ENCODE data around the gene GPR52. TPM values are rescaled to one million over a fixed set of nuclear protein-coding genes. Genes with fewer than 3 reads are reported as not detected.

Gene GPR52
- total RNA-seq, 2 donors from 2014 or later: 0.68 to 7.1 TPM

DNA sequence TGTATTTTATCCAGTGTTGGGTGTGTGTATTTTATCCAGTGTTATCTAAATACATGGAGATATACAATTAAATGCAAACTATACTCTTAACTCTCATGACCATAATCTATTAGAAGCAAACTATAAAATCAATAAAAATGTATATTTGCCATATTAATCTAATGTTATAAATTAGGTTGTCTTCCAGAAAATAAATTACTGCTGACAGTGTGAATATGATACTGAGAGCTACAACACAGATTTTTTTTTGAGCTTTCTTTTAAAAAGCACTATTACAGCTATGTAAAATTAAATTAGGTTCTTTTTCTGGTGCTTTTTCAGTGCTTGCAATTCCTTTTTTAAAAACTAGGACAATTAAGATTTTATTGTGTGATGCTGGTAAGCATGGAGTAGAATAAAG is 19.0 kb upstream of the GPR52 start:
- Histone ChIP-seq H3K4me3 (no peak overlapping the region), H3K36me3 (no peaks in the 10 kb centered on the region), H3K9me3 (no peaks in the 10 kb centered on the region), H3K27me3 (replicated peaks; ENCODE audit: insufficient read depth) (no peaks in the 10 kb centered on the region), H3K27ac (no peak overlapping the region), H3K4me1 (ENCODE audit: control insufficient read depth in 1 of 2, low read depth in 2 of 2) (no peaks in the 10 kb centered on the region)
- TF ChIP-seq, protein P1, sequence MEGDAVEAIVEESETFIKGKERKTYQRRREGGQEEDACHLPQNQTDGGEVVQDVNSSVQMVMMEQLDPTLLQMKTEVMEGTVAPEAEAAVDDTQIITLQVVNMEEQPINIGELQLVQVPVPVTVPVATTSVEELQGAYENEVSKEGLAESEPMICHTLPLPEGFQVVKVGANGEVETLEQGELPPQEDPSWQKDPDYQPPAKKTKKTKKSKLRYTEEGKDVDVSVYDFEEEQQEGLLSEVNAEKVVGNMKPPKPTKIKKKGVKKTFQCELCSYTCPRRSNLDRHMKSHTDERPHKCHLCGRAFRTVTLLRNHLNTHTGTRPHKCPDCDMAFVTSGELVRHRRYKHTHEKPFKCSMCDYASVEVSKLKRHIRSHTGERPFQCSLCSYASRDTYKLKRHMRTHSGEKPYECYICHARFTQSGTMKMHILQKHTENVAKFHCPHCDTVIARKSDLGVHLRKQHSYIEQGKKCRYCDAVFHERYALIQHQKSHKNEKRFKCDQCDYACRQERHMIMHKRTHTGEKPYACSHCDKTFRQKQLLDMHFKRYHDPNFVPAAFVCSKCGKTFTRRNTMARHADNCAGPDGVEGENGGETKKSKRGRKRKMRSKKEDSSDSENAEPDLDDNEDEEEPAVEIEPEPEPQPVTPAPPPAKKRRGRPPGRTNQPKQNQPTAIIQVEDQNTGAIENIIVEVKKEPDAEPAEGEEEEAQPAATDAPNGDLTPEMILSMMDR (IDR thresholded peaks at IDR 0.05): no peak
- no peak for DNase-seq (ENCODE audit: low spot score)
- ATAC-seq (ENCODE audit: insufficient number of reproducible peaks, low FRiP score, low read depth): no peak

DNA sequence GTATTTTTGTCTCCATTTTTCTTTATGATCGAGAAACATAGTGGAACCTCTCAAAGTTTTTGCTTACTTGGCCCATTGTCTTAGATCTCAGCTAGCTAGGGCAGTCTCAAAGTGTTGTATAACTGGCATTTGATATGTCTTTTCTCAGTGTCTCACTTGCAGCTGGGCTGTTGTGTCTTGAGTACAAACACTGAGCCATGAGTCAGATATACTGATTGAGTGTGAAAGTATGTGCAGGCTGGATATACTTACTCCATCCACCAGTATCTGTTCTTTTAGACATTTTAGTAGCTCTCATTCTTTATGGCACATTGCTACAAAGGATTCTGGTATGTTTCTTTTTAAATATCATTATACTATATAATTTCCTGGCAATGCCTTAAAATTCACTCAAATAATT is 14.3 kb upstream of the GPR52 start:
- no peak overlapping the region for H3K27ac ChIP-seq
- DNase-seq (ENCODE audit: low spot score) (no peak), ATAC-seq (ENCODE audit: insufficient number of reproducible peaks, low FRiP score, low read depth) (no peak)
- no peaks in the 10 kb centered on the region for H3K36me3 ChIP-seq
- TF ChIP-seq, protein P1 (IDR thresholded peaks at IDR 0.05): no peak
- H3K4me1 ChIP-seq (ENCODE audit: control insufficient read depth in 1 of 2, low read depth in 2 of 2): no peaks in the 10 kb centered on the region
- H3K27me3 ChIP-seq (replicated peaks; ENCODE audit: insufficient read depth): no peaks in the 10 kb centered on the region
- no peaks in the 10 kb centered on the region for H3K9me3 ChIP-seq
- H3K4me3 ChIP-seq: no peak overlapping the region

DNA sequence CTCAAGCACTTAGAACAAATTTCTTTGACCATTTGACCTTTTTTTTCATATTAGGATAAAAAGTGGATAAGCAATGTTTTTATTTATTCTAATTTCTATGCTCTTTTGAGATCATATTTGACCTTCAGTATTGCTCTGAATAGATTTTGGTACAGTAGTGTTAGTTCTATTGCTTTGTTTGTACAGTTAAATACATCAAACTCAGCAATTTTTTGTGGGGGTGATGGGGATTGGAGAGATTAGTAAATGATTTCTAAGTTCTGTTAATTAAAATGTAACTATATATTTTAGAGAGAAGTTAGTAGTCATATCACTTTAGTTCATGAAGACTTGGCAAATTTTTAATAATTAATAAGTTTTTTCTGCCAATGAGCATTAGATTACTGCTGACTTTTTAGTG is 2.4 kb upstream of the GPR52 start:
- no peak for DNase-seq (ENCODE audit: low spot score)
- Histone ChIP-seq H3K27me3 (replicated peaks; ENCODE audit: insufficient read depth) (no peaks in the 10 kb centered on the region), H3K4me1 (ENCODE audit: control insufficient read depth in 1 of 2, low read depth in 2 of 2) (peaks cover 3 to 11% of the 10 kb centered on the region in 2 donors), H3K27ac (no peak overlapping the region), H3K4me3 (no peak overlapping the region), H3K9me3 (peaks cover 7% of the 10 kb centered on the region), H3K36me3 (no peaks in the 10 kb centered on the region)
- ATAC-seq (ENCODE audit: insufficient number of reproducible peaks, low FRiP score, low read depth): no peak
- TF ChIP-seq, protein P1 (IDR thresholded peaks at IDR 0.05): no peak

DNA sequence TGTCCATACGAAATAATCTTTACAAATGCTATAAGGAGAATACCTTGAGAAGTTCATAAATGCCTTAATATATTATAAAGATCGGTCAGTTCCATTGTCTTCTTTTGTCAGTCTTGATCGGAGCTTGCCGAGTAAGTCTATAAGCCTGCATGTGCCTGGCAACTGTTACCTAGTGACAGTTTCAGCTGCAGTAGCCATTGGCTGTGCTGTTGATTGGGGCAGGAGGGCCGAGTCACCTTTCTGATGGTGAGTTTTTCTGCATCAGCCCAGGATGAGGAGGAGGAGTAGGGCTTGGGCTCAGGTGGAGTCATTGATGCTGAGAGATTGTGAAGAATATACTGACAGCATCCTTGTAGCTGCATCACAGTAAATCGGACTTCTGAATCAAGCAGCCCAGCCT is 1.9 kb upstream of the GPR52 start:
- no peak for ATAC-seq (ENCODE audit: insufficient number of reproducible peaks, low FRiP score, low read depth)
- H3K36me3 ChIP-seq: no peaks in the 10 kb centered on the region
- no peak overlapping the region for H3K27ac ChIP-seq
- H3K9me3 ChIP-seq: peaks cover 7% of the 10 kb centered on the region
- no peak overlapping the region for H3K4me3 ChIP-seq
- TF ChIP-seq, protein P1 (IDR thresholded peaks at IDR 0.05): no peak
- no peaks in the 10 kb centered on the region for H3K27me3 ChIP-seq (replicated peaks; ENCODE audit: insufficient read depth)
- peaks cover 3 to 11% of the 10 kb centered on the region in 2 donors for H3K4me1 ChIP-seq (ENCODE audit: control insufficient read depth in 1 of 2, low read depth in 2 of 2)
- no peak for DNase-seq (ENCODE audit: low spot score)

DNA sequence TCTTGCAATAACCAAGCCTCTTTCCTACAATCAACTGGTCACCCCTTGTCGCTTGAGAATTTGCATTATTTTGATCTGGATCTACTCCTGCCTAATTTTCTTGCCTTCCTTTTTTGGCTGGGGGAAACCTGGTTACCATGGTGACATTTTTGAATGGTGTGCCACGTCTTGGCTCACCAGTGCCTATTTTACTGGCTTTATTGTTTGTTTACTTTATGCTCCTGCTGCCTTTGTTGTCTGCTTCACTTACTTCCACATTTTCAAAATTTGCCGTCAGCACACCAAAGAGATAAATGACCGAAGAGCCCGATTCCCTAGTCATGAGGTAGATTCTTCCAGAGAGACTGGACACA is 743 bp downstream of the GPR52 start:
- peaks cover 6% of the 10 kb centered on the region for H3K9me3 ChIP-seq
- H3K27me3 ChIP-seq (replicated peaks; ENCODE audit: insufficient read depth): no peaks in the 10 kb centered on the region
- no peak overlapping the region for H3K4me3 ChIP-seq
- peaks cover 3 to 11% of the 10 kb centered on the region in 2 donors for H3K4me1 ChIP-seq (ENCODE audit: control insufficient read depth in 1 of 2, low read depth in 2 of 2)
- TF ChIP-seq, protein P1 (IDR thresholded peaks at IDR 0.05): no peak
- H3K27ac ChIP-seq: no peak overlapping the region
- DNase-seq (ENCODE audit: low spot score) (no peak), ATAC-seq (ENCODE audit: insufficient number of reproducible peaks, low FRiP score, low read depth) (no peak)
- no peaks in the 10 kb centered on the region for H3K36me3 ChIP-seq
